Dermis lymphatic vessel endothelial cell (primary cell): ENCODE results near the gene EIF2B1. TPM values are rescaled to one million over a fixed set of nuclear protein-coding genes. Genes with fewer than 3 reads are reported as not detected.

ENCODE experiments used
- total RNA-seq: library from RNA; depleted of rRNA; stranded (reverse); fragments of >200 nt; gene quantifications from 2 replicates; pipeline ENCODE4 v1.2.1, GENCODE V29; 2014

Gene EIF2B1
- 26.5 and 29.8 TPM in 2 replicates for total RNA-seq

GRCh38 chr12:123633379-123634141 lies at the start of gene EIF2B1, which contains the start of gene GTF2H3:
Gene EIF2B1 (minus strand): TSS chr12:123633686. CDS start chr12:123633557, 129 bp downstream.
Gene GTF2H3 (plus strand): TSS chr12:123633829. CDS start chr12:123633860, 31 bp downstream.

GRCh38 chr12:123670882-123671728 lies 37.6 kb upstream of the EIF2B1 start, which contains the start of gene TCTN2:
Gene TCTN2 (plus strand): TSS chr12:123671113. CDS start chr12:123671241, 128 bp downstream.

DNA sequence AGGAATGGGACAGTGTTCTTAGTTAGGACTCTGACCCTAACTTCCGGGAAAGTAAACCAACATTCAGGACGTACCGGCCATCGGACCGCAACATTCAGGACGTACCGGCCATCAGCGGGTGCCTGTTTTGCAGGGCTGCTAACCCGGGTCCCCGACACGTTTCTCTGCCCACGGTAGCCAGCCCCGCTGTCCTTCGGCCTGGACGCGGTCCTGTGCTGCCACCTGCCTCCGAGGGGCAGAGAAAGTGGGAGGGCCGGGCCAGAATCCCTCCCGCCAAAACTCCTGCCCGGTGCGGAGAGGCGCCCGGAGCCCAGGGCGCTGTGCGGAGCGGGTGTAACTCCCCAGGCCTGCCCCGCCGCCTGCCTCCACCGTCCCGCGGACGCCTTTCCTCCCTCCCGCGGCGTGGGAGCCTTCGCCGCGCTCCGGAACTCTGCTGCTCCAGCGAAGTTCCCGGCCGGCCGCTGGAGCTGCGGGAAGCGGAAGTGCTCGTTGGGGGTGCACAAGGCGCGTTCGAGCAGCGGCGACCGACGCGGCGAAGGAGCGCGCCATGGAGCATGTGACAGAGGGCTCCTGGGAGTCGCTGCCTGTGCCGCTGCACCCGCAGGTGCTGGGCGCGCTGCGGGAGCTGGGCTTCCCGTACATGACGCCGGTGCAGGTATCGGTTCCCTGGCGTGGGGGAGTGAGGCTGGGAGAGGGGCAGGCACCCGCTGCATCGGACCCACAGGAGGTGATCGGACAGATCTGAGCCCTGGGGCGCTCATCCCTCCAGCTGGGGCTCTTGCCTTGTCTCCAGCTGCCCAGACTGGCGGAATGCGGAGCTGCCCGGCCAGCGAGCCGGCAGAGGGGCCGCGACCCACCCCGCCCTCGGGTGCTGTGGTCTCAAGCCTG lies 31.6 kb downstream of the EIF2B1 start, which contains the start of gene DDX55:
Gene DDX55, plus strand, starts transcription at position 498 of the 888 bp plus-strand sequence. Its CDS starts 50 bp downstream, at position 548.

Other genes with a start within 250 kb of the EIF2B1 start
- gene KMT5A, start 249.6 kb downstream of the EIF2B1 start, total RNA-seq: 24.9 and 26.3 TPM in 2 replicates
- 3.1 and 4.4 TPM in 2 replicates for gene RILPL2, start 197.0 kb downstream of the EIF2B1 start, total RNA-seq
- gene SNRNP35, start 175.5 kb downstream of the EIF2B1 start, total RNA-seq: 11.3 and 13.4 TPM in 2 replicates
- 3.6 and 4.7 TPM in 2 replicates for gene RILPL1, start 100.0 kb downstream of the EIF2B1 start, total RNA-seq
- gene TMED2, start 49.1 kb downstream of the EIF2B1 start, total RNA-seq: 339 and 393 TPM in 2 replicates
- gene DDX55, start 31.6 kb downstream of the EIF2B1 start, total RNA-seq: 6.9 and 11.9 TPM in 2 replicates
- 21.2 and 27.2 TPM in 2 replicates for gene GTF2H3, start 143 bp upstream of the EIF2B1 start, total RNA-seq
- gene TCTN2, start 37.4 kb upstream of the EIF2B1 start, total RNA-seq: 2.9 and 5.9 TPM in 2 replicates
- gene ATP6V0A2, start 78.7 kb upstream of the EIF2B1 start, total RNA-seq: 14.6 and 31.7 TPM in 2 replicates
- gene DNAH10, start 128.6 kb upstream of the EIF2B1 start, total RNA-seq: under 0.01 and 0.17 TPM in 2 replicates